OCI-M2 (cell line): ENCODE results near the gene SYT17.

Experiments
- DNase-seq: peaks from one replicate; lab custom pipeline; 2025; ENCODE audit not compliant: unreplicated experiment; lab: John Stamatoyannopoulos, UW

Gene SYT17, protein sequence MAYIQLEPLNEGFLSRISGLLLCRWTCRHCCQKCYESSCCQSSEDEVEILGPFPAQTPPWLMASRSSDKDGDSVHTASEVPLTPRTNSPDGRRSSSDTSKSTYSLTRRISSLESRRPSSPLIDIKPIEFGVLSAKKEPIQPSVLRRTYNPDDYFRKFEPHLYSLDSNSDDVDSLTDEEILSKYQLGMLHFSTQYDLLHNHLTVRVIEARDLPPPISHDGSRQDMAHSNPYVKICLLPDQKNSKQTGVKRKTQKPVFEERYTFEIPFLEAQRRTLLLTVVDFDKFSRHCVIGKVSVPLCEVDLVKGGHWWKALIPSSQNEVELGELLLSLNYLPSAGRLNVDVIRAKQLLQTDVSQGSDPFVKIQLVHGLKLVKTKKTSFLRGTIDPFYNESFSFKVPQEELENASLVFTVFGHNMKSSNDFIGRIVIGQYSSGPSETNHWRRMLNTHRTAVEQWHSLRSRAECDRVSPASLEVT

GRCh38 chr16:19167710-19168370 is at the start of gene SYT17:
Gene SYT17, plus strand, starts transcription at chr16:19168240. Its CDS starts 407 bp downstream, at chr16:19168647.
- no peak for DNase-seq

DNA sequence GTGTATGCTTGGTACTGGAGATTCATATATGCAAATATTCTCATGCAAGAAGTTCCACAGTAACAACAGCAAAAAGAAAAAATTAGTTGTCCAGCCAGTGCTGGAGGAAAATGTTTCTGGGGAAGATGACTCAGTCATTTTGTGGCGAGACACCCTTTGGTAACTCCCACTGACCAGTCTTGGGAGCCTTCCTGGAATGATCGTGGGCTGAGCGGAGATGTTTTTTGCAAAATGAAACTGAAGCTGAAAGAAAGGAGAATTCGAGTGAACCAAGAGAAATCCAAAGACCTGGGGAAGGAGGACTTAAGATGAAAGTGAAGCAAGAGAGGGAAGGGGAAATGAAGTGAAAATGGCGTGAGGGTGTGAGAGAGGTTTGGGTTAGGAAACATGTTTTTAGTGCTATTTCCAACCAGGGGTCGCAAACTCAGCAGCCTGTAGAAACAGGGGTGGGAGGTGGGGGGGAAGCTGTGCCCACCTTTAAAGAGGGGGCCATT is 49.1 kb upstream of the SYT17 start:
- DNase-seq = no peak

DNA sequence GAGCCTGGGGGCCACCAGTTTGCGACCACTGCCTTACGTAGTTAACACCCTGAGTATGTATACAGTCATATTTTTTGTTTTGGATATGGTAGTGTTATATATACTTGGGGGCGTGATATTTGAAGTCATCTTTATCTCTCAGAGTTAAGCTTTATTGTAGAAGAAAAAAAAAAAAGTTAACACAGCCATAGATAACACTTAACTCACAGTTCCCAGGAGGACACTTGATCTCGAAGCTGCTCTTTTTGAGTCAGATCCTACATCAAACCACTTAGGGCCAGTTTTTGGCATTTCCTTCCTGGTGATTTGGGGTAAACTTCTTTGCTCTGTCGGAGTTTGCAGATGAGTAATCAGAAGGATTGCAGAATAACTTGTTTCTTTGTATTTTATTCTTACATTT is 48.5 kb upstream of the SYT17 start:
- DNase-seq = no peak

DNA sequence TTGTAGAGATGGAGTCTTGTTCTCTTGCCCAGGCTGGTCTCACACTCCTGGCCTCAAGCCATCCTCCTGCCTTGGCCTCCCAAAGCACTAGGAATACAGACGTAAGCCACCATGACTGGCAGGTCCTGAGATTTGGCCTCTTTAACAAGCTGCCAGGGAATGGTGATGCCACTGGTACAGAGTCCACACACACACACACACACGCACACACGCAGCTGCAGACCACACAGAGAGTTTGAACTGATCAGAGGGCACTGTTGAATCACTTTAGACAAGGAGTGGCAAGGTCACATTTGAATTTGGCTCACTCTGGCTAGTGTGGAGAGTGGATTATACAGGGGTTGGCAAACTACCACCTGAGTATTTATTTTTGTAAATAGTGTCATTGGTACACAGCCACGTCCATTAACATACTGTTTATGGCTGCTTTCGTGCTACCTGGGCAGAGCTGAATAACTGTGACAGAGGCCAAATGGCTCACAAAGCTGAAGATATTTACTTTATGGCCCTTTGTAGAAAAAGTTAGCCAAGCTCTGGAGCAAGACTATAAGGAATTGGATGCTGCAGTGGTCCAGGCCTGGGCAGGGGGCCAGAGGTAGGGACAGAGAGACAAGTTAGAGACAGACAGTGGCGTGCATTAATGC is 44.4 kb upstream of the SYT17 start:
- no peak for DNase-seq

- no peak for DNase-seq
These were observed 41.7 kb upstream of the SYT17 start for GRCh38 chr16:19126300-19126699.

GRCh38 chr16:19127205-19127604 is 40.8 kb upstream of the SYT17 start:
- DNase-seq = no peak

GRCh38 chr16:19127674-19128131 is 40.3 kb upstream of the SYT17 start:
- no peak for DNase-seq

DNA sequence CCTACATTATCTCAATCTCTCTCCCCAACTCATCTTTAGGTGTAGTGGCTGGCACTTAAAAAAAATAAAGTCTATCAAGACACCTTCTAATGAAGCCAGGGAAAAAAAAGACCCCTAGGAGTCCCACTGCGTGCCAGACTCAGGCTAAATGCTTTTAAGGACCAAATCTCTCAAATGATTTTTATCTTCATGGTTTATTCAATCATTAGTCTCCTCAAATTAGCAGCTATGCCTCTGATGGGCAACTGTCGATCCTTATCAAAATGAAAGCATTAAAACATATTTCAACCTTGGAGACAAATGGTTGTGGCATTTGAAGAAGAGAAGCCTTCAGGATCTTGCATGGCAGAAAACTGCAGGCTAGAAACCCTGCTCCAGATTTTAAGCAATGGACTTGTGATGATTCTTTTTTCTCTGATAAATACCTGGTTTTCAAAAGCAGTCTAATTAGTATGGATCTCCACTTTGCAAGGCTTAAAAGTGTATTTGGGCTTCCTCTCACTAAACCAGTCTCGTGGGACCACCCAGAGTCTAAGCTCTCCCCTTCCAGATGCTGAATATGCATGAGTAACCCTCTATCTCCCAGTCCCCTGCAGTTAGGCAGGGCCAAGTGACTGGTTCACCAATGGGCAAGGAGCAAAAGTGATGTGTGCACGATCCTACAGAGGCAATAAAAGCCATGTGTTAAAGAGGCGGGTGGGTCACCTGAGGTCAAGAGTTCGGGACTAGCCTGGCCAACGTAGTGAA is 39.4 kb upstream of the SYT17 start:
- DNase-seq = no peak

DNA sequence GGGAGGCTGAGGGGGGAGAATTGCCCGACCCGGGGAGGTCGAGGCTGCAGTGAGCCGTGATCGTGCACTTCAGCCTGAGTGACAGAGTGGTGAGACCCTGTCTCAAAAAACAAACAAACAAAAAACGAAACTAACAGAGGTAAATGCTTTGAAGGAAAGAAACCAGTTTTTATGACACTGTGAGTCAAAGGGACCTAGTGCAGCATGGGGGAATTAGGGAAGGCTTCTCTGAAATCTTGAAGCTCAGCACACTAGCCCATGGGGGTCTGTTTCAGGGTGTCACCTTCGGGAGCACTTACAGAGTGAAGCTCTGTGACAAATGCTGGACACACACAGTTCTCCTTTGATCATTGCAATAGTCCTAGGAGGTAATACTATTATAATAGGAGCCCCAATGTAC is 37.7 kb upstream of the SYT17 start:
- no peak for DNase-seq

- DNase-seq = no peak
These were observed 36.9 kb upstream of the SYT17 start for GRCh38 chr16:19130852-19131824.

- DNase-seq = no peak
These were observed 36.2 kb upstream of the SYT17 start for GRCh38 chr16:19131825-19132218.

- no peak for DNase-seq
These were observed 35.8 kb upstream of the SYT17 start for GRCh38 chr16:19132255-19132654.

DNA sequence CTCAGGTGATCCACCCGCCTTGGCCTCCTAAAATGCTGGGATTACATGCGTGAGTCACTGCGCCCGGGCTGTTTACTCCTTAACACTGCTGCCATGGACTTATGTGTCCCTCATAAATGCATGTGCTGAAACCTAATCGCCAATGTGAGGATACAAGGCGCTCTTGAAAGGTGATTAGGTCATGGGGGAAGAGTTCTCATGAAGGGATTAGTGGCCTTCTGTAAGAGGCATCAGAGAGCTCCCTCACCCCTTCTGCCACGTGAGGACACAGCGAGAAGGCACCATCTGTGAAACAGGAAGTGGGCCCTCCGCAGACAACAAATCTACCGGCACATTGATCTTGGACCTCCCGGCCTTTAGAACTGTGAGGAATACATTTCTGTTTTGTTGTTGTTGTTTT is 35.1 kb upstream of the SYT17 start:
- DNase-seq = no peak

- no peak for DNase-seq
These were observed 34.4 kb upstream of the SYT17 start for GRCh38 chr16:19133600-19133999.

DNA sequence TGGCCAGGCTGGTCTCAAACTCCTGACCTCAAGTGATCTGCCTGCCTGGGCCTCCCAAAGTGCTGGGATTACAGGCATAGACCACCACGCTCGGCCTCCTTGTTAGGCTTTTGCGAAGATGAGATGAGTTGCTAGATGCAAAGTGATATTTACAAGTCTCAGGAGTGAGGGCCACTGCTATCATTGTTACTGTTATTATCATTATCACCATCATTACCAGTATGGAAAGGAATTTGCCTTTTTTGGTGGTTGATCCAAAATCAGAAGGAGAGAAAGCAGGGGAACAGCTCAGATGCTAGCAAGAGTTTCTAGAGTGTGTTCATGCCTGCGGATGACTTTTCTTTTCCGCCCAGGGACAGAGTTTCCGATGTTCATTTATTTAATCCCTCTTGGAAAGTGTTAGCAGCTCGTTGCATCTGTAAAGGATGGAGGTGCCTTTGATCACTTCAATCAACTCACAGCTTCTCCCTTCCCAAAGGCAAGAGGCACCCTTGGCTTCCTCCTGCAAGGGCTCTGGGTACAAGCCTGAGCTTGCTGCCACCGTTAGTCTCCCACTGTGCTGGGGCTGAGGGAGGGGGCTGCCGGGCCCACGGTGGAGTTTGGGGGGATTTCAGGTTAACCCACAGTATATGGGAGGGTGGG is 32.7 kb upstream of the SYT17 start:
- no peak for DNase-seq

DNA sequence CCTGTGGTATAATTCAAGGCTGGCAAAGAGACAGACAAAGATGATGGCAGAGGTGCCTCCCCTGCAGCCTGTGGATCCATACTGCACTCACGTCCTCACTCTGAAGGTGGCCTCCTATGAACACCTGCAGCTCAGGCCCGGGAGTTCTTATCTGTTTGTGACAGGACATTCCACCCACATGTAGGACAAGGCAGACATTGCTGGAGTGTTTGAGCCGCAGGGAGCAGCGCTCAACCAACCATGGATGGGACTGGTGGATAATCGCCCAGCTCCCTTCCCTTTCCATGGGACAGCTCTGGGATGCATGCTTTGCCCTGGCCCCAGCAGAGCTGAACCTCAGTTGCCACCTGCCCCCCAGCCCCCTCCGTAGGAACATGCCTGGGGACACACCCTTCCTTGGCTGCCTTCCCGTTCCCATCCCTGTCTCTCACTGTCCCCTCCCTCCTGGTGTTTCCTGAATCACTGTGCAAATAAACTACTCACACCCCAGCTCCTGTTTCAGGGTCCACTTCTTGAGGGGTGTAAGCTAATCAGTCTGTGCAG is 32.1 kb upstream of the SYT17 start:
- DNase-seq = no peak

- no peak for DNase-seq
These were observed 31.4 kb upstream of the SYT17 start for GRCh38 chr16:19136549-19137196.
